ENCODE results near the gene PJA2. TPM values are rescaled to one million over a fixed set of nuclear protein-coding genes. Genes with fewer than 3 reads are reported as not detected.

The PJA2 gene
- total RNA-seq, 2 experiments from 2014 or later, result 41.3 to 69.7 TPM

GRCh38 chr5:109340351-109340750 is 69.4 kb downstream of the PJA2 start:
- H3K79me2 ChIP-seq (ENCODE audit: insufficient read depth, low read depth, low read length), result no peaks in the 10 kb centered on the region
- peaks cover 40% of the 10 kb centered on the region for H3K36me3 ChIP-seq (ENCODE audit: insufficient read depth, low read length)
- H3K4me2 ChIP-seq (ENCODE audit: low read length), result no peak overlapping the region
- ChIA-PET POLR2A (no interaction called here), CTCF (ENCODE audit: unreplicated experiment) (no interaction called here)
- no peak for TF ChIP-seq EZH2phosphoT487 (IDR thresholded peaks at IDR 0.05; ENCODE audit: borderline replicate concordance, low read depth, low read length)
- TF ChIP-seq CTCF (conservative IDR thresholded peaks at IDR 0.05; ENCODE audit: low read length), result no peak
- no peak overlapping the region for H2AFZ ChIP-seq (ENCODE audit: low read length)
- H3K9me2 ChIP-seq (ENCODE audit: insufficient read depth, low read length), result no peaks in the 10 kb centered on the region
- no peak overlapping the region for H3K27ac ChIP-seq (ENCODE audit: low read depth, low read length, poor library complexity, severe bottlenecking)
- no TSS peak for BruUV-seq (replicated peaks)
- H3K4me1 ChIP-seq (ENCODE audit: insufficient read depth, low read length, poor library complexity, severe bottlenecking), result no peaks in the 10 kb centered on the region
- no peaks in the 10 kb centered on the region for H4K20me1 ChIP-seq (ENCODE audit: insufficient read depth, low read length)
- intact Hi-C loops (cut with micrococcal nuclease; ENCODE audit: unreplicated experiment), result no loop called here
- no peaks in the 10 kb centered on the region for H3K9me3 ChIP-seq (ENCODE audit: low read length)
- no peak for DNase-seq (ENCODE audit: low spot score)
- no peak overlapping the region for H3K4me3 ChIP-seq (ENCODE audit: low read depth, low read length, poor library complexity, severe bottlenecking)

- Histone ChIP-seq H4K20me1 (ENCODE audit: insufficient read depth, low read length) (no peaks in the 10 kb centered on the region), H3K9me2 (ENCODE audit: insufficient read depth, low read length) (no peaks in the 10 kb centered on the region), H3K79me2 (ENCODE audit: insufficient read depth, low read depth, low read length) (no peaks in the 10 kb centered on the region), H3K27ac (ENCODE audit: low read depth, low read length, poor library complexity, severe bottlenecking) (no peak overlapping the region), H3K4me2 (ENCODE audit: low read length) (no peak overlapping the region), H3K36me3 (ENCODE audit: insufficient read depth, low read length) (peaks cover 21% of the 10 kb centered on the region), H3K4me1 (ENCODE audit: insufficient read depth, low read length, poor library complexity, severe bottlenecking) (no peaks in the 10 kb centered on the region), H3K9me3 (ENCODE audit: low read length) (no peaks in the 10 kb centered on the region), H3K4me3 (ENCODE audit: low read depth, low read length, poor library complexity, severe bottlenecking) (no peak overlapping the region), H2AFZ (ENCODE audit: low read length) (no peak overlapping the region)
- BruUV-seq (replicated peaks), result no TSS peak
- TF ChIP-seq EZH2phosphoT487 (IDR thresholded peaks at IDR 0.05; ENCODE audit: borderline replicate concordance, low read depth, low read length) (no peak), CTCF (conservative IDR thresholded peaks at IDR 0.05; ENCODE audit: low read length) (no peak)
- ChIA-PET POLR2A (interaction anchor here (0.5 to 1.3 kb wide), 2 partner anchors 20 to 1280 kb away, joined by 3 to 6 read pairs; no protein-coding TSS in a partner anchor), CTCF (ENCODE audit: unreplicated experiment) (no interaction called here)
- intact Hi-C loops (cut with micrococcal nuclease; ENCODE audit: unreplicated experiment), result no loop called here
- no peak for DNase-seq (ENCODE audit: low spot score)
Measured at GRCh38 chr5:109335114-109335513, 74.7 kb downstream of the PJA2 start.

- Histone ChIP-seq H3K4me1 (ENCODE audit: insufficient read depth, low read length, poor library complexity, severe bottlenecking) (no peaks in the 10 kb centered on the region), H3K9me3 (ENCODE audit: low read length) (no peaks in the 10 kb centered on the region), H3K4me3 (ENCODE audit: low read depth, low read length, poor library complexity, severe bottlenecking) (no peak overlapping the region), H4K20me1 (ENCODE audit: insufficient read depth, low read length) (no peaks in the 10 kb centered on the region), H3K27ac (ENCODE audit: low read depth, low read length, poor library complexity, severe bottlenecking) (no peak overlapping the region), H2AFZ (ENCODE audit: low read length) (no peak overlapping the region), H3K9me2 (ENCODE audit: insufficient read depth, low read length) (no peaks in the 10 kb centered on the region), H3K36me3 (ENCODE audit: insufficient read depth, low read length) (peaks cover 19% of the 10 kb centered on the region), H3K4me2 (ENCODE audit: low read length) (no peak overlapping the region), H3K79me2 (ENCODE audit: insufficient read depth, low read depth, low read length) (no peaks in the 10 kb centered on the region)
- intact Hi-C loops (cut with micrococcal nuclease; ENCODE audit: unreplicated experiment), result no loop called here
- ChIA-PET CTCF (ENCODE audit: unreplicated experiment) (no interaction called here), POLR2A (interaction anchor here (0.6 kb wide), 1 partner anchor 11 kb away, joined by 7 read pairs; no protein-coding TSS in a partner anchor)
- TF ChIP-seq EZH2phosphoT487 (IDR thresholded peaks at IDR 0.05; ENCODE audit: borderline replicate concordance, low read depth, low read length), result no peak
- TF ChIP-seq CTCF (conservative IDR thresholded peaks at IDR 0.05; ENCODE audit: low read length), result no peak
- no peak for DNase-seq (ENCODE audit: low spot score)
- BruUV-seq (replicated peaks), result no TSS peak
Measured at GRCh38 chr5:109334056-109334455, 75.7 kb downstream of the PJA2 start.

All from OCI-LY7 (cell line).